ENCODE results near the gene ZNF239. TPM values are rescaled to one million over a fixed set of nuclear protein-coding genes. Genes with fewer than 3 reads are reported as not detected.

Gene ZNF239
- total RNA-seq = 3.4 and 5.0 TPM in 2 replicates

DNA sequence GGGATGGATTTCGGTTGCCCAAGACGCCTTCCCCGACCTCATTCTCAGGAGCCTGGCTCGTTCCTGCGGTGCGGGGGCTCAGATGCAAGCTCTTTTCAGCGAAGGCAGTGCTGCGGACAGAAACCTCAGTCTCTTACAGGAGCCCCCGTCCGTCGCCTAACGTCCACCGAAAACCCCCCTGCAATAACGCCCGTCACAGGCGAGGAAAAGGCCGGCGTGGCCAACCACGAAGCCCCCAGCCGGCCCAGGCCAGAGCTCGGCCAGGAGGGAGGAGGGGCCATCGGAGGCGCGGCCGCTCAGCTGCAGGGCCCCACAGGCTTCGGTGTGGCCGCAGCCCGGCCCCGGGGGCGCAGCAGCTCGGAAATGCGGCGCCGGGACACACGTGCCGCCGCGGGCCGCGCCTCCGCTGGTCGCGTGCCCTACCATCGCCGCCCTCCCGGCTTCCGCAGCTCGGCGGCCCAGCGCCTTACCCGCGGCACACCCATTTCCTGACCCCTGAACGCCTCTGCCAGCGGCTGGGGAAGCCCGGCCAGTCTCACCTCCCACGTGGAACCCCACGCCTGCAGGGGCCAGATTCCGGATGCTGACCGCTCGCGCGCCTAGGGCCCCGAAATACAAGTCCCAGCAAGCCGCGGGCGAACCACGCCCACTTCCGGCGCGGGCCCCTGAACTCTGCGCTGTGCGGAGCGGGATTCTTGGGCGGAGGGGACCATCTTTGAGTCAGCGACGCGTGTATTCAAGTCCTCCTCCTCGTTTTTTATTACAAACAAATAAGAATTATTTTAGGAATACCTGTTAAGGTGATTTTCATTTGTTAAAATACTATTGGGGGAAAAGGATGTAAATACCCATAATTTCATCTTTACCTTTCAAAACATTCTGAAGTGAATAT, at the start of gene ZNF239:
Gene ZNF239 (minus strand): TSS at position 616 of the 892 bp plus-strand sequence. CDS start 16,537 bp downstream, outside the sequence.

DNA sequence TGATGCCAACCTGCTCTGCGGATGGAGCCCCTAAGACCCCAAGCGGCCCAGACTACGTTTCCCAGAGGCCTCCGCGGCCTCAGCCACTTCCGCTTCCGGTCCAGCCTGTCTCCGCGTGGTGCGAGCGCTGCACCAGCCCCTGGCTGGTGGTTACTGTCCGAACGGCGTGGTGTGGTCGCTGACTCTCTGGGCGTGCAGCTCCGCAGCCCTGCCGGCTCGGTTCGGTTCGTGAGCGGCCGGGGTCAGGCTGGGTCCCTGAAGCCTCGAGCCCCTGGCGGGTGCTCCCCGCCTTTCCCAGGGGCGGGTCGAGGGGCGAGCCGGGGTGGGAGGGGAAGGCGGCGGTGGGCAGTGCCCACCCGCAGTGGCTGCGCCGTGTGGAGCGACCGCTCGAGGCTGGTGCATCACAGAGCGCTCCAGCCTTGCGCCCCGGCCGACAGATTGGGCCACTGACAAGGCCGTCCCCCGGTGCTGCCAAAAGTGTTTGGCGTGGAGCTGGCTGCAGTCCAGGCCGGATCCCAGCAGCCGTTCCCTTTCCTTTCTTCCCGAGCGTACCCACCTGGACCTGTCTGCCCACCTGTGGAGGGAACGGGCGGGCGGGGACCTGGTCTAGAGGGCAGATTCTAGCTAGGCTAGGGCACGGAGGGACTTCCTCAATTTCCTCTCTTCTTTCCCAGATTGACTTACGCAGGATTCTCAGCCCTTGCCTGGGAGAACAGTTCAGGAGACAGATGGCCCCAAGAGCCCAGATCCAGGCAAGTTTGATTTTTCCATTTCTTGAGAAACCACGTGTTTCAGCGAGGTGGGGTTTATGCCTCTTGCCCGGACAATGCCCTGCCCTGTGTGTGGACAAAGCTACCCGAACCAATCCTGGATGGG, 32.1 kb upstream of the ZNF239 start, which contains the start of gene ZNF485:
Gene ZNF485 (plus strand): TSS at position 116 of the 876 bp plus-strand sequence. CDS start 613 bp downstream, at position 729.

Other genes with a start within 250 kb of the ZNF239 start
- not detected in 2 replicates for gene FXYD4, start 203.0 kb downstream of the ZNF239 start, total RNA-seq
- gene HNRNPF, start 165.4 kb downstream of the ZNF239 start, total RNA-seq = 218 and 235 TPM in 2 replicates
- 5.2 TPM in 2 replicates for gene ZNF487, start 137.5 kb downstream of the ZNF239 start, total RNA-seq
- 1.3 and 2.2 TPM in 2 replicates for gene ZNF485, start 31.8 kb upstream of the ZNF239 start, total RNA-seq
- 36.9 and 42.7 TPM in 2 replicates for gene ZNF32, start 74.3 kb upstream of the ZNF239 start, total RNA-seq